NCI-H2171 (cell line): ENCODE measurements around the gene GMEB2.
"Not testable (repeated sequence)": the region's sequence is repeated elsewhere in the genome, so short reads cannot be mapped to it uniquely, and the experiment has no call there.

ENCODE experiments used
- DNase-seq: peaks from one replicate; lab custom pipeline; 2025; lab: John Stamatoyannopoulos, UW

The GMEB2 gene

GRCh38 chr20:63626424-63627128, at the start of gene GMEB2:
Gene GMEB2 (minus strand): TSS chr20:63627101. CDS start chr20:63619397, 7,704 bp downstream.
- DNase-seq = peak; percentile 94

DNA sequence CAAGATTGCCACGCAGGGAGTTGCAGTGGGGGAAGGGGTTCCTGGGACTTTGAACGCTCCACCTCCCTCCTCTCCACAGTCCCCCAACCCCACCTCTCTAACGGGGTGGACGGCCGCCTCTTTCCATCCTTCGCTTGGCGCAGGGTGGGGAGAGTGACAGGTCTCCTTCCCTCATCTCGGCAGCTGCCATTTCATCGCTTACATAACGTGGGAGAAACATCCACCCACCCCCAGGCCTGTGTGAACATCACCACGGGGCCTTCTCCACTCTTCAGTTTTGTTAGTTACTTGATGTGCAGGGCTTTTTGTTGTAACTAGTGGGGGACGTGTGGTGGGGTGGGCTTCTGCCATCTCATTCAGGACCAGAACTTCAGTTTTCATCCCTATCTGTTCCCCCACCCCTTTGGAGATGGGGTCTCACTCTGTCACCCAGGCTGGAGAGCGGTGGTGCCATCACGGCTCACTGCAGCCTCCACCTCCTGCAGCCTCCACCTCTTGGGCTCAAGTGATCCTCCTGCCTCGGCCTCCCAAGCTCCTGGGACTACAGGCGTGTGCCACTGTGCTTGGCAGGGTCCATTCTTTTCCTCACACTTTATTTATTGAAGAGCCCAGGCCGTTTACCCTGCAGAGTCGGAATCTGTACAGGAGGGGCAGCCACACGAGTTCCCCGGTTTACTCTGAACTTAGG, 48.9 kb upstream of the GMEB2 start:
- DNase-seq = no peak

GRCh38 chr20:63673951-63674350, 47.0 kb upstream of the GMEB2 start:
- DNase-seq = no peak

- DNase-seq = no peak
Measured at GRCh38 chr20:63672666-63673065, 45.8 kb upstream of the GMEB2 start.

GRCh38 chr20:63671695-63672094, 44.8 kb upstream of the GMEB2 start:
- DNase-seq = not testable (repeated sequence)

DNA sequence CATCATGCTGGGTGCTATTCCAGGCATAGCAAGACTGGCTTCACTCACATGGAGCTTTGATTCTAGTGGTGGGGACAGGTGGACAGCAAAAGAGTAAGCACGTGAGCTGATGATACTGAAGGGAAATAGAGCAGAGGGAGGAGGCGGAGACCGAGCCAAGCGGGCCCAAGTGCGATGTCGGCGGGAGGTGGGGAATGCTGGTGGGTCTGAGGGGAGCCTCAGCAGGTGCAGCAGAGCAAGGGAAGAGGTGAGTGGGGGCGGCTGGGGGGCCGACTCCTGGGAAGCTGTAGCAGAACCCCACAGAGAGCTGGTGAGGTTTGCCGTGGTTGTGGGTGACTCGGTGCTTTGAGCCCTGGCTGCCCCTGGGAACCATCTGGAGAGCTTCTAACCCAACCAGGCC, 41.5 kb upstream of the GMEB2 start:
- DNase-seq = no peak

DNA sequence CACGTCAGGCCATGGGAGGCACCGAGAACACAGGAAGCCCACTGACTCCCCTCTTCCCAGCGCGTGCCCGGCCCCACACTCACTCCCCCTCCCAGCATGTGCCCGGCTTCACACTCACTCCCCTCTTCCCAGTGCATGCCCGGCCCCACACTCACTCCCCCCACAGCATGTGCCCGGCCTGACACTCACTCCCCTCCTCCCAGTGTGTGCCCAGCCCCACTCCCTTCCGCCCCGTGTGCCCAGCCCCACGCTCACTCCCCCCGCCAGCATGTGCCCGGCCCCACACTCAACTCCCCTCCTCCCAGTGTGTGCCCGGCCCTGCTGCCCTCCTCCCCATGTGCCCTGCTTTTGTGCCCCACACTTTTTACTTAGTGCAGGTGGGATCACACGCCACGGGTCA, 41.0 kb upstream of the GMEB2 start:
- DNase-seq = no peak

DNA sequence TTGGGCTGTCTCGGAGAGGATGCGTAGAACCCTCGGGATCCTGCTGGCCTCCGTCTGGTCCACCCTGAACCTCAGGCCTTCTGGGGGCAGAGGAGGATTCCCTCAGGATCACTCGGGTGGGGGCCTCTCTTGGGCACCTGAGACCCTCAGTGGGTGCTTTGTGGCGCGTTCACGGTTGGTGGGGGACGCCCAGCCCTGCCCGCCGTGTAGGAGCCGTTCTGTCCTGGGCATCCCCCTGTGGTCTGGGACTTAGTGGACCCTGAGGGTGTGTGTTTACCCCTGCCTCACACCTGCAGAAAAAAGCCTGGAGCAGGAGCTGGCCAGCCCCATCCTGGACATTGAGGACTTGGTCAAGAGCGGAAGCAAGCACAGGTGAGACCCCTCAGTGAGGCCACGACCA, 38.8 kb upstream of the GMEB2 start:
- DNase-seq = no peak

DNA sequence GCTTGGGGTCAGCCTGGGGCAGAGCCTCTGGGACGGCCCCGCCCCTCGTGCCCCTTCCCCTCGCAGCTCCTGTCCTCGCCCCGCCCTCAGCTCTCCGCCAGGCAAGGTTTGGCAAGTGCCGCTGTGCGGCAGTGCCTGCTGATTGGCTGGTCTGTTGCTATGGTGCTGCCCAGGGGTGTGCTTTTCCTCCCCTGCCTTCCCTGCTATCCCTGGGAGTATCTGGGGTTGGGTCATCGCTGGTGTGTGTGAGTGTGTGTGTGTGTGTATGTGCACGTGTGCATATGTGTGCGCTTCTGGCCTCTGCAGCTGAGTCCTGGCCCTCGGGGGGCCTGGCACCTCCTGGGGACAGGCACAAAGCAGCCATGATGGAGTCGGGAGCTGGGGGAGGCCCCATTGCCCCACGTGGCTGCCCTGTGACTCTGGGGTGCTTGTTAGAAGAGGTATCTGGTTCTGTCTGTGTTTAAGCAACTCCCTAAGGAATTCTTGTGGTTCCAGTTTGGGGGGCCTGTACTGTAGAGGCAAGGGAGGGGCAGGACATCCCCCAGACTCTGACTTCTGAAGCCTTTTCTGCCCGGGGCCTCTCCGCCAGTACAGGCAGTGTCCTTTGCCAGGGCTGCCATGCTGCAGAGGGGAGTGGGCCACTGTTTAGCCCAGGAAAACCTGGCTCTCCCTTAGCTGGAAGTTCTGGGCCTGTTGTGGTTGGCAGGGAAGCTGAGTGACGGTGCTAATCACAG, 38.1 kb upstream of the GMEB2 start:
- no peak for DNase-seq

GRCh38 chr20:63664143-63664851, 37.4 kb upstream of the GMEB2 start:
- DNase-seq = no peak

DNA sequence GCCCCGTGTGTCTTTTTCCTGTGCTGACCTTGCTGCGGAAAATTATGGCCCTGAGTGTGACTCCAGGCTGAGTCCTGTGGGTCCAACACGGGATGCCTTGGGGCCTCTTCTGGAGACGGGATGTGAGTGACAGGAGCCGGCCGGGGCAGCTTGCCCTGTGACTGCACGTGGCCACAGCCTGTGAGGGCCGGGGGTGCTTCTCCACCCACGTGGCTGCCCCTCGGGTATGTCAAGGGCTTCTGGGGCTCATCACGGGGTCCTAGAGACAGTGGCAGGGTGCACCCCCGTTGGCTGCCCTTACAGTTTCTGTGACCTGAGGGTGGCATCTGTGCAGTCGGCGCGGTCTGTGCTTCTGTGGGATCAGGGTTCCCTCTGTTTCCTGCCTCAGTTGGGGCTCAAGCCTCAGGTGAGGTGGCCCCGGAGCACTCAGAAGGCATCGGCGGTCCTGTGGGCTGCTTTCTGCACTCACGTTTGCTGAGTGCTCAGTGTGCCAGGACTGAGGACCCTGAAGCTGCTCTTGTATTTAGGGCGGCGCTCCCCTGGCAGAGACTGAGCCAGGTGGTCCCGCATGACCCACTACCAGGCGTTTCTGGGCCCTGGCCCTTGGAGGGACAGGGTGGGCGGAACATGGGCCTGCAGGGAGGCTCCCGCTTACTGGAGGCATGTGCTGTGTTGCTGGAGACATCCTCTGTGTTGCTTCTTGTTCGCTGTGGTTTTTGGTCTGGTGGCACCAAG, 36.6 kb upstream of the GMEB2 start:
- DNase-seq = no peak

DNA sequence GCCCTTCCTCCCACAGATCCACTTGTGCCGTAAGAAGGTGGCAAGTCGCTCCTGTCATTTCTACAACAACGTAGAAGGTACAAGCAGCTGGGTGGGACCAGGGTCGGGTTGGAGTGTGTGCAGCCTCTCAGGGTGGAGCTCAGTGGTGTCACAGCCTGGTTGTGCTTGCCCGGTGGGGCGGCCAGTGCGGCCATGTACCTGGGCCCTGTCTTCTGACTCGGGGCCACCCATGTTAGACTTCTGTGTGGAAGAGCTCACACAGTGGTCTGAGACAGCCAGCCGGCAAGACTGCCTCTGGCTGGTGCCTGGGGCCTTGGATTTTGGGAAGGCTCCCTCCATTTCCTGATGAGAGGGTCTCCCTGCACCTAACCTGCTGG, 35.9 kb upstream of the GMEB2 start:
- DNase-seq = no peak

GRCh38 chr20:63661959-63662812, 35.3 kb upstream of the GMEB2 start:
- DNase-seq = no peak

DNA sequence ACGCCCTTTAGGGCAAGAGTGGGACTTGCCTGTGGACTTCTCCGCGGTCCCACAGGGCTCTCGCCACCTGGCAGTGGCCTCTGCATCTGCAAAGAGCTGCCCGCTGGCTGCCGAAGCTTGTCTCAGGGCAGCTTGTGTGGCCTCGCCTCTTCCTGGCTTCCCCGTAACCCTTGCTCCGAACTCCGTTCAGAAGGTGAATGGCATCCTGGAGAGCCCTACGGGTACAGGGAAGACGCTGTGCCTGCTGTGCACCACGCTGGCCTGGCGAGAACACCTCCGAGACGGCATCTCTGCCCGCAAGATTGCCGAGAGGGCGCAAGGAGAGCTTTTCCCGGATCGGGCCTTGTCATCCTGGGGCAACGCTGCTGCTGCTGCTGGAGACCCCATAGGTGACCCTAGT, 34.2 kb upstream of the GMEB2 start:
- no peak for DNase-seq

DNA sequence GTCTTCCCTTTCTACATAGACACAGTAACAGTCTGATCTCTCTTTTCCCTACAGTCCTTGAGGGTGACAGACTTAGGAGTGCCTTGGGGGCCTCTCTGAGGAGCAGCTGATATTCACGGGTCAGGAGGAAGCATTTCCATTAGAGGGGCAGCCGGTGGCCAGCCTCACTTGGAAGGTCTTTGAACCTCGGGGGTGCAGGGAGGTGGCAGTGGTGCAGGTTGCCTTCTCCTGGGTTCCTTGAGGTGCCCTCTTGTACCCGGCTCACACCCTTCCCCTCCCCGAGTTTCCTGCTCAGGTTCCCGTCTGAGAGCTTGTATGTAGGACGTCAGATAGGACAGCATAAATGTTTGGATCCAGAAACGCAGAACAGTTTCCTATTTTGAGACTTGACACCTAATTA, 33.7 kb upstream of the GMEB2 start:
- no peak for DNase-seq

GRCh38 chr20:63660174-63660573, 33.3 kb upstream of the GMEB2 start:
- not testable (repeated sequence) for DNase-seq

- DNase-seq = no peak
Measured at GRCh38 chr20:63659370-63659769, 32.5 kb upstream of the GMEB2 start.

DNA sequence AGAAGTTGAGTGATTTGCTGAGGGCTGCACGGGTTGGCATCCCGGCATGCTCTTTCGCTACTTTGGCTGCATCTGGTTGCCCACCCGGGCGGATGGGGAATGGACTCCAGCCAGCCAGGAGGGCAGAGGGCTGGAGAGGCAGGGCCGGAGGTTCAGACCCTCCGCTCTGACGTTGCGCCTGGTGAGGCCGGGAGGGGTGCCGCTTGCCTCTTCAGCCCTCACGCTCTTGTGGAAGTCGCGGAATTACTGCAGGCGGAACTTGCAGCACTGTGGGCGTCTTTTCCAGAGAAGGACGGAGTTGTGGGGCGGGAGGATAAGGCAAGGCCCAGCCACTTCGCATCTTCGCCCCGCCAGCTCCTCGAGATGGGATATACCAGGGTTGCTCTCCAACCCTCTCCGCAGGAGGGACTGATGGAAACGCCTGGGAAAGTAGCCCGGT, 31.9 kb upstream of the GMEB2 start:
- no peak for DNase-seq

GRCh38 chr20:63657937-63658748, 31.2 kb upstream of the GMEB2 start, which contains the start of gene RTEL1:
Gene RTEL1 (plus strand): TSS chr20:63658312. CDS start chr20:63659403, 1,091 bp downstream.
- DNase-seq = peak; percentile 86
